ENCODE measurements around the gene PRKAG2. TPM values are rescaled to one million over a fixed set of nuclear protein-coding genes. Genes with fewer than 3 reads are reported as not detected.

The PRKAG2 gene
- total and polyA plus RNA-seq, 4 donors, result 17.5 to 33.3 (median 23.9) TPM

DNA sequence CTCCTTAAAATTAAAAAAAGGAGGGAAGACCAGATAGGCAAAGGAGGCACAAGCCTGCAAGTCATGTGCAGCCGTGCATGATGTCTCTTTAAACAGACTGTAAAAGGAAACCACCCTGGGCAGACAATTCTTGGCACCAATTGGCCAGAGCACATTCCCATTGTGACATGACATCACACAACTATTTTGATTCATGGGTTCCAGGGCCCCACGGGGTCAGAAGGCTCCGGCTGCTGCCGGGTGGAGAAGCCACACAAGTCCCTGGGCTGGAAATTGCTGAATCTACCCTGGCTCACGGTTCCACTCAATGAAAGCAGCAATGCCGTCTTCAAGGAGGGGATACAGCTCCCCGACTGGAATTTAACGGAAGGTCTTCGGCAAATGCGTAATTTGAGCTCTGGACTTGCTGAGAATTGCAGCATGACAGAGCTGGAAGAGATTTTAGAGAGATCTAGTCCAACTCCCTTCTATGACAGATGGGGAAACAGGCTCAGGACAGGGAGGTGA, 140.5 kb downstream of the PRKAG2 start:
- H3K9me3 ChIP-seq (ENCODE audit: control insufficient read depth in 4 of 4, insufficient read depth in 3 of 4, low read length in 3 of 4), result peaks cover 0 to 2% (median 0%) of the 10 kb centered on the region in 4 donors
- peak; percentile 84 for ATAC-seq (ENCODE audit: insufficient read depth, low FRiP score)
- WGBS, 2 donors, result 8 to 10% methylated on average over 10 of the region's 10 CpGs
- no peak overlapping the region for H3K4me3 ChIP-seq
- no peaks in the 10 kb centered on the region for H3K36me3 ChIP-seq (ENCODE audit: control insufficient read depth in 4 of 4, insufficient read depth in 4 of 4, low read length in 4 of 4)
- H3K27me3 ChIP-seq (ENCODE audit: control insufficient read depth in 3 of 3, insufficient read depth in 3 of 3, low read length in 2 of 3), result no peaks in the 10 kb centered on the region
- TF ChIP-seq, protein P1, sequence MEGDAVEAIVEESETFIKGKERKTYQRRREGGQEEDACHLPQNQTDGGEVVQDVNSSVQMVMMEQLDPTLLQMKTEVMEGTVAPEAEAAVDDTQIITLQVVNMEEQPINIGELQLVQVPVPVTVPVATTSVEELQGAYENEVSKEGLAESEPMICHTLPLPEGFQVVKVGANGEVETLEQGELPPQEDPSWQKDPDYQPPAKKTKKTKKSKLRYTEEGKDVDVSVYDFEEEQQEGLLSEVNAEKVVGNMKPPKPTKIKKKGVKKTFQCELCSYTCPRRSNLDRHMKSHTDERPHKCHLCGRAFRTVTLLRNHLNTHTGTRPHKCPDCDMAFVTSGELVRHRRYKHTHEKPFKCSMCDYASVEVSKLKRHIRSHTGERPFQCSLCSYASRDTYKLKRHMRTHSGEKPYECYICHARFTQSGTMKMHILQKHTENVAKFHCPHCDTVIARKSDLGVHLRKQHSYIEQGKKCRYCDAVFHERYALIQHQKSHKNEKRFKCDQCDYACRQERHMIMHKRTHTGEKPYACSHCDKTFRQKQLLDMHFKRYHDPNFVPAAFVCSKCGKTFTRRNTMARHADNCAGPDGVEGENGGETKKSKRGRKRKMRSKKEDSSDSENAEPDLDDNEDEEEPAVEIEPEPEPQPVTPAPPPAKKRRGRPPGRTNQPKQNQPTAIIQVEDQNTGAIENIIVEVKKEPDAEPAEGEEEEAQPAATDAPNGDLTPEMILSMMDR (IDR thresholded peaks at IDR 0.05; ENCODE audit: control extremely low read depth, extremely low read depth), result no peak
- peak; percentile 85 to 88 (median 87) for DNase-seq
- peak overlapping the region in 1 of 2 donors; percentile 4 for H3K9ac ChIP-seq (ENCODE audit: insufficient read depth in 1 of 2, low read length in 2 of 2)
- peaks cover 0 to 25% (median 6%) of the 10 kb centered on the region in 5 donors for H3K4me1 ChIP-seq (ENCODE audit: control insufficient read depth in 5 of 5, insufficient read depth in 5 of 5, low read length in 5 of 5)
- peak overlapping the region; percentile 17 to 91 for H3K27ac ChIP-seq (ENCODE audit: low read depth in 1 of 2, low read length in 1 of 2)

DNA sequence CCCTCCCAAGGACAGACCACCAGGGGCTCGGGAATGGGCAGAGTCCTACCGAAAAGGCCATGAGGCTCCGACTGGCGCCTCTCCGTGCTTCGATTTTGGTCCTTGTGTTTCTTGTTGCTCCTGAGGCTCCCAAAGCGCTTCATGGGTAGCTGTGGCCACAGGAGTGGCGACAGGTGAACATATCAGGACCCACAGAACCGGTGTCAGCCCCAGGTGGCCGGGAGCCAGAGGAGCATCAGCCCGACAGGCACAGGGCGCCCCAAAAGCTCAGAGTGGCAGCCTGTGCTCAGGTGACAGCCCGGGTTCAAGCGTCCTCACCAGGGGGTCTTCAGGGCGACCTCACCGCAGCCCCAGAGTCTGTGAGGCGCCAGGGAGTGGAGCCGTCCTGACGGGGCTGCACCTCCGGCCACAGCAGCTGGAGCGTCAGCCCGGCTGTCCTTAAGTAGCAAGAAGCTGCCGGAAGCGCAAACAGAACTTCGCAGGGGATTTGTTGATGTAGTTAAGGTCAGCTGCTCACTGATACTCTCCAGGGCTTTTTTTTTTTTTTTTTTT, 141.0 kb downstream of the PRKAG2 start:
- no peak overlapping the region for H3K9ac ChIP-seq (ENCODE audit: insufficient read depth in 1 of 2, low read length in 2 of 2)
- no peaks in the 10 kb centered on the region for H3K36me3 ChIP-seq (ENCODE audit: control insufficient read depth in 4 of 4, insufficient read depth in 4 of 4, low read length in 4 of 4)
- peaks cover 0 to 25% (median 6%) of the 10 kb centered on the region in 5 donors for H3K4me1 ChIP-seq (ENCODE audit: control insufficient read depth in 5 of 5, insufficient read depth in 5 of 5, low read length in 5 of 5)
- TF ChIP-seq, protein P1 (IDR thresholded peaks at IDR 0.05; ENCODE audit: control extremely low read depth, extremely low read depth), result no peak
- H3K4me3 ChIP-seq, result no peak overlapping the region
- no peaks in the 10 kb centered on the region for H3K27me3 ChIP-seq (ENCODE audit: control insufficient read depth in 3 of 3, insufficient read depth in 3 of 3, low read length in 2 of 3)
- ATAC-seq (ENCODE audit: insufficient read depth, low FRiP score), result no peak
- WGBS, 2 donors, result 54 to 69% methylated on average over 25 of the region's 25 CpGs
- H3K27ac ChIP-seq (ENCODE audit: low read depth in 1 of 2, low read length in 1 of 2), result peak overlapping the region in 1 of 2 donors; percentile 91
- DNase-seq, result no peak
- H3K9me3 ChIP-seq (ENCODE audit: control insufficient read depth in 4 of 4, insufficient read depth in 3 of 4, low read length in 3 of 4), result peaks cover 0 to 2% (median 0%) of the 10 kb centered on the region in 4 donors

DNA sequence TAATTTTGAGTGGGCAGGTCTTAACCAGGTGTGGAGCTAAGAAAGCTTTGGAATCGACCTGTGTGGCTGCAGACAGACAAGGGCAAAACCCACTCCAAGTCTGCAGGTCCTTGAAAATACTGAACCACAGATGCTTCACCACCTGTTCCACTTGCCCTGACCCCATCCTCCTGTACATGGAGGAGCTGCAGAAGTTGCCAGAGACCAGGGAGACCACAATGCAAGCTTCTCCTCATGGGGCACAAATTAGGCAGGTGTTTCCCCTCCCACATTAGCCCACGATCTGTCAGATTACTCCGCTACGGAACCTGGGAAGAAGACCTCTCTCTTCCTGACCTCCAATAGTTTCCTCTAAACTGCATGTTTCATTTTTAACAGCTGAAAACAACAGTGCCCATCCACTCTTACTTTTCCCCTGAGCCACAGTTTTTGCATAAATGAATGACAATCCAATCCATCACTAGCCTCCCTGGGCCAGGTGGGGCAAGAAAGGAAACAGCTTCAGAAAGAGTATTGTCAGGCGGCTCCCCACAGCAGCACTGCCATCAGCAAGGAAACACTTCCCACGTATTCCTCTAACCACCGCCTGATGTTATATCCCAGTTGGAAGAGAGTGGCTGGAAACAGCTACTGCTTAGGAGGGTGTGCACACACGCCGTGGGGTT, 141.6 kb downstream of the PRKAG2 start:
- TF ChIP-seq, protein P1 (IDR thresholded peaks at IDR 0.05; ENCODE audit: control extremely low read depth, extremely low read depth), result no peak
- H3K9me3 ChIP-seq (ENCODE audit: control insufficient read depth in 4 of 4, insufficient read depth in 3 of 4, low read length in 3 of 4), result peaks cover 0 to 2% (median 0%) of the 10 kb centered on the region in 4 donors
- H3K36me3 ChIP-seq (ENCODE audit: control insufficient read depth in 4 of 4, insufficient read depth in 4 of 4, low read length in 4 of 4), result no peaks in the 10 kb centered on the region
- ATAC-seq (ENCODE audit: insufficient read depth, low FRiP score), result no peak
- no peak overlapping the region for H3K4me3 ChIP-seq
- peak overlapping the region in 1 of 2 donors; percentile 91 for H3K27ac ChIP-seq (ENCODE audit: low read depth in 1 of 2, low read length in 1 of 2)
- no peak for DNase-seq
- H3K9ac ChIP-seq (ENCODE audit: insufficient read depth in 1 of 2, low read length in 2 of 2), result no peak overlapping the region
- peaks cover 0 to 25% (median 6%) of the 10 kb centered on the region in 5 donors for H3K4me1 ChIP-seq (ENCODE audit: control insufficient read depth in 5 of 5, insufficient read depth in 5 of 5, low read length in 5 of 5)
- WGBS, 2 donors, result 72 to 80% methylated on average over 9 of the region's 9 CpGs
- no peaks in the 10 kb centered on the region for H3K27me3 ChIP-seq (ENCODE audit: control insufficient read depth in 3 of 3, insufficient read depth in 3 of 3, low read length in 2 of 3)
